Body of pancreas (tissue), 4 donors: Measurements from ENCODE around the gene SORCS1. TPM values are rescaled to one million over a fixed set of nuclear protein-coding genes. Genes with fewer than 3 reads are reported as not detected.

Experiments
- ATAC-seq: fragments of 150-250 bp; one replicate; pipeline ENCODE4 v1.9.1; 2016
- DNase-seq, 4 donors: peaks; one replicate each; pipeline ENCODE4 v3.0.0-alpha.2; 2019
- H3K27ac ChIP-seq, 4 donors: fragments of 200-600 bp; sonication (generic); 1 replicate in 3 of 4; 2 replicates in 1 of 4; pipeline versions ENCODE4 v1.5.1 to v1.6.1; 2016 to 2019; ENCODE audit warnings: mild to moderate bottlenecking in 1 of 4, mixed read lengths in 1 of 4, moderate library complexity in 1 of 4
- H3K27me3 ChIP-seq, 2 donors: fragments of 200-600 bp; sonication (generic); one replicate each; pipeline ENCODE4 v1.6.0; 2016; ENCODE audit warnings: mild to moderate bottlenecking in 1 of 2
- H3K36me3 ChIP-seq, 2 donors: fragments of 200-600 bp; sonication (generic); replicated peaks in 1 of 2; 2 replicates each; pipeline ENCODE4 v1.5.1; 2016; ENCODE audit warnings: low read depth in 2 of 2; ENCODE audit not compliant: insufficient read depth in 1 of 2
- H3K4me1 ChIP-seq: fragments of 200-600 bp; sonication (generic); one replicate; pipeline ENCODE4 v1.6.0; 2016
- H3K4me3 ChIP-seq, 2 donors: fragments of 200-600 bp; sonication (generic); 1 replicate in 1 of 2; 2 replicates in 1 of 2; pipeline ENCODE4 v1.5.1; 2016 to 2019
- H3K9me3 ChIP-seq, 3 donors: fragments of 200-600 bp; sonication (generic); 1 replicate in 2 of 3; 2 replicates in 1 of 3; pipeline ENCODE4 v1.5.1; 2016
- POLR2A ChIP-seq, 3 donors: fragments of 450-650 bp; IDR thresholded peaks; one replicate each; pipeline ENCODE4 v1.6.1; 2016; ENCODE audit warnings: antibody characterized with exemption in 3 of 3, mild to moderate bottlenecking in 2 of 3
- WGBS, 2 donors: methylation state at CpG; one replicate each; pipeline ENCODE4 v1.1.5; 2017; 5-methylcytosine and 5-hydroxymethylcytosine counted together
- intact Hi-C: fragments of 100-400 bp; cut with DNase I; formaldehyde crosslinking; loops from one replicate; pipeline ENCODE4 v1.15.1; 2023
- total RNA-seq, 2 donors: library from RNA; depleted of rRNA; stranded (reverse); fragments of >200 nt; gene quantifications; one replicate each; pipeline ENCODE4 v1.1.0, GENCODE V29; 2016
- TF ChIP-seq, protein P1 (sequence below), 7 experiments: fragments of 450-650 bp in 4 of 7; fragments of 200-600 bp in 3 of 7; sonication (generic) in 3 of 7; IDR thresholded peaks; one replicate each; pipeline ENCODE4 v1.5.1; 2016 to 2019; ENCODE audit warnings: antibody characterized with exemption in 7 of 7

SORCS1 gene
- total RNA-seq, 2 donors from 2014 or later = 1.3 to 6.0 TPM

DNA sequence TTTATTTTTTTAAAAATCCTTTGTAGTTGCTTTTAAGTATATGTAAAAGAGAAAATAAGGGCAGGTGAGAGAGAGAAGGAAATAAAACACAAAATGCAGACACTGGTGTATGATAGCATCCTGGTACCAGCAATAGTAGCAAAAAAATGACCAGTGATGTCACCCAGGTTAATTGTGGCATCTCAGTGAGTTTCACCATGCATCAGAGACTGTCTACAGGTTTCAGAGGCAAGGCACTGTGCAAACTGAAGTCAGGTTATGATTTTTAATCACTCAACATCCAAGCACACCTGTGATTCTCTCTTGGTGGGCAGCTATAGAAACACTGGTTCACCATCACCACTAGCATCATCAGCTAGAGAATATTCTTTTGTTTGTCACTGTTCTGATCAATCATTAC, 509.3 kb downstream of the SORCS1 start:
- no peak overlapping the region for H3K27ac ChIP-seq
- TF ChIP-seq, protein P1, sequence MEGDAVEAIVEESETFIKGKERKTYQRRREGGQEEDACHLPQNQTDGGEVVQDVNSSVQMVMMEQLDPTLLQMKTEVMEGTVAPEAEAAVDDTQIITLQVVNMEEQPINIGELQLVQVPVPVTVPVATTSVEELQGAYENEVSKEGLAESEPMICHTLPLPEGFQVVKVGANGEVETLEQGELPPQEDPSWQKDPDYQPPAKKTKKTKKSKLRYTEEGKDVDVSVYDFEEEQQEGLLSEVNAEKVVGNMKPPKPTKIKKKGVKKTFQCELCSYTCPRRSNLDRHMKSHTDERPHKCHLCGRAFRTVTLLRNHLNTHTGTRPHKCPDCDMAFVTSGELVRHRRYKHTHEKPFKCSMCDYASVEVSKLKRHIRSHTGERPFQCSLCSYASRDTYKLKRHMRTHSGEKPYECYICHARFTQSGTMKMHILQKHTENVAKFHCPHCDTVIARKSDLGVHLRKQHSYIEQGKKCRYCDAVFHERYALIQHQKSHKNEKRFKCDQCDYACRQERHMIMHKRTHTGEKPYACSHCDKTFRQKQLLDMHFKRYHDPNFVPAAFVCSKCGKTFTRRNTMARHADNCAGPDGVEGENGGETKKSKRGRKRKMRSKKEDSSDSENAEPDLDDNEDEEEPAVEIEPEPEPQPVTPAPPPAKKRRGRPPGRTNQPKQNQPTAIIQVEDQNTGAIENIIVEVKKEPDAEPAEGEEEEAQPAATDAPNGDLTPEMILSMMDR (IDR thresholded peaks at IDR 0.05) = no peak
- no peak for TF ChIP-seq POLR2A (IDR thresholded peaks at IDR 0.05)
- DNase-seq (no peak), ATAC-seq (no peak)
- H3K27me3 ChIP-seq = no peaks in the 10 kb centered on the region
- H3K9me3 ChIP-seq = no peaks in the 10 kb centered on the region
- intact Hi-C loops = no loop called here
- no peaks in the 10 kb centered on the region for H3K36me3 ChIP-seq
- H3K4me3 ChIP-seq = no peak overlapping the region
- H3K4me1 ChIP-seq = no peaks in the 10 kb centered on the region

DNA sequence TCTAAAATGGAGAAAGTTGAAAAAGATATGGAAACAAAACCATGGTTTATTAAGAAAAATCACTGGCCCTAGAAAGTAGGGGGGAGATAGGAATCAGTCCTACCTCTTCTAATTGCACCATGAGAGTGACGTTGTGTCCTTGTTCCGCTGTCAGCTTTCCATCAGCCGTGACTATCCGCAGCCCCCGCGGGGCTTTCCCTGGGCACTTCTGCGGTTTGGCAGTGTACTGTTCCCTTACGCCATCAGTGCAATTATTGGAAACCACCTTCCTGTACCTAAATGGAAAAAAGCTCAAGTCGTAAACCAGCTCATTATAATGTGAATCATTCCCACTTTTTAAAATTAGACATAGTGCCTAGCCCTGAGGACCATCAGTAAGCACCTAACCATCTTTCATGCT, 512.2 kb downstream of the SORCS1 start:
- intact Hi-C loops = no loop called here
- H3K27me3 ChIP-seq = no peaks in the 10 kb centered on the region
- no peaks in the 10 kb centered on the region for H3K4me1 ChIP-seq
- no peaks in the 10 kb centered on the region for H3K9me3 ChIP-seq
- no peak for DNase-seq
- TF ChIP-seq, protein P1 (IDR thresholded peaks at IDR 0.05) = no peak
- no peak for TF ChIP-seq POLR2A (IDR thresholded peaks at IDR 0.05)
- 79 to 80% methylated on average over 9 of the region's 9 CpGs for WGBS, 2 donors
- H3K4me3 ChIP-seq = no peak overlapping the region
- no peaks in the 10 kb centered on the region for H3K36me3 ChIP-seq
- H3K27ac ChIP-seq = no peak overlapping the region
- ATAC-seq = no peak

DNA sequence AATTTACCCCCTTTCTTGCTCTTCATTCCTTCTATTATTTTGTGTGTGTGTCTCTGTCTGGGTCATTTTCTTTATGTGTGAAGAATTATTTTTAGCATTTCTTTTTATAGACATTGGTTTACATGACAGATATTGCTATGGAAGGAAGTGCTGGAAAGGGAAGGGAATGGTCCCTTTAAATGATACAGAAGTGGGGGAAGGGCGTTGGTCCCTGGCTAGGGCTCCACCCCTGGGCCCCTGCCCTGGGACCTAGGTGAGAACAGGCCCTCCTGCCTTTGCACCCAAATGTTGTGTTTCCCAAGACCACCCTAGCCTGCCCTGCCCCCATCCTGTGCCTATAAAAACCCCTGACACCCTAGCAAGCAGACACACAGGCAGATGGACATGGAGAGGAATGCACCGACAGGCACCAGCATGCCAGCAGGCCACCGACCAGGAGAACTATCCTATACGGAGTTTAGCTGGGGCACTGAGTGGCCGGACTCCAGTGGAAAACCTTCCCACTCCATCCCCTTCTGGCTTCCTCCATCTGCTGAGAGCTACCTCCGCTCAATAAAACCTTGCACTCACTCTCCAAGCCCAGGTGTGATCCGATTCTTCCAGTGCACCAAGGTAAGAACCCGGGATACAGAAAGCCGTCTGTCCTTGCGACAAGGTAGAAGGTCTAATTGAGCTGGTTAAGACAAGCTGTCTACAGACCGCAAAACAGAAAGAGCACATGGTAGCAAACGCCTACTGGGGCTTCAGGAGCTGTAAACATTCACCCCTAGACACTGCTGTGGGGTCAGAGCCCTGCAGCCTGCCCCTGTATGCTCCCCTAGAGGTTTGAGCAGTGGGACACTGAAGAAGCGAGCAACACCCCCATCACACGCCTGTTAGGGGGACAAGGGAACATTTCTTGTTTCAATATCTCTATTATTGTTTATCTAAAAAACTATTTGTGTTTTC, 515.7 kb downstream of the SORCS1 start:
- 69 to 76% methylated on average over 10 to 14 of the region's 14 CpGs for WGBS, 2 donors
- TF ChIP-seq, protein P1 (IDR thresholded peaks at IDR 0.05) = no peak
- no peak for TF ChIP-seq POLR2A (IDR thresholded peaks at IDR 0.05)
- H3K27ac ChIP-seq = no peak overlapping the region
- H3K4me3 ChIP-seq = no peak overlapping the region
- no peaks in the 10 kb centered on the region for H3K27me3 ChIP-seq
- no peak for ATAC-seq
- intact Hi-C loops = no loop called here
- DNase-seq = no peak
- no peaks in the 10 kb centered on the region for H3K4me1 ChIP-seq
- no peaks in the 10 kb centered on the region for H3K36me3 ChIP-seq
- no peaks in the 10 kb centered on the region for H3K9me3 ChIP-seq

DNA sequence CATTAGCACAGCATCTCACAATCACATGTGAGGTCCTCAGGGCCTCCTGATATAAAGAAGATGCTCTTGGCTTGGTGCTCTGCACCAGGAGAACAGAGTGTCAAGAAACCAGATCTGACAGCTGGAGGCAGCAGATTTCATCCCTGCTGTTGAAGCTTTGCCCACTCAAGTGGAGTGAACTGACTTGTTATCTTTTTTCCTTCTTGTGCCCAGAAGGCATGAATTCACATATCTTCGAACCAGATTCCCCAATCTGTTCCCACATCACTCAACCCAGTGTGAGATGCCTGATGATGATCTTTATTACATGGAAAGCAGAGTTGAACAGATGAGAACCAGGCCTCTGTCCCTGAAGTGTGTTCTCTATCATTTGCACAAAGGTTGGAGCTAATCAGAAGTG, 521.0 kb downstream of the SORCS1 start:
- H3K4me3 ChIP-seq = no peak overlapping the region
- H3K4me1 ChIP-seq = no peaks in the 10 kb centered on the region
- no peak for TF ChIP-seq POLR2A (IDR thresholded peaks at IDR 0.05)
- TF ChIP-seq, protein P1 (IDR thresholded peaks at IDR 0.05) = no peak
- H3K36me3 ChIP-seq = no peaks in the 10 kb centered on the region
- no peaks in the 10 kb centered on the region for H3K9me3 ChIP-seq
- DNase-seq (no peak), ATAC-seq (no peak)
- 43 to 60% methylated on average over 1 of the region's 1 CpG for WGBS, 2 donors
- no peaks in the 10 kb centered on the region for H3K27me3 ChIP-seq
- no peak overlapping the region for H3K27ac ChIP-seq
- intact Hi-C loops = no loop called here

DNA sequence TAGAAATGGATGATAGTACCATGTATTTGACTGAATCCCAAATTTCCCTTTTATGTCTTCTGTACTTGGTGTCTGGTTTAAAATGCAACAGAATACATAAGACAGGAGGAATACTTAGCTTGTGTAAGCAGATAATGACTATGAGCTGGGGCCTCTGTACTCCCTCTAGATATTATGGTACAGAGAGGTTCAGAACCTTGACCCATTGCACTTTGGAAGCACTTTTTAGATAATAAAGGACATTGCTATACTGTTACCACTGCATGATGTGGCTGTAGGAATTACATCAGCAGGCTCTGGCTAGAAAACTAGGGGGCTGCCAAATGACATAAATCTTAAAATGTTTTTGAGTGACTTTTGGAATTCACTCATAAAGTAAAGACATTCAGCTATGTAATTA, 526.6 kb downstream of the SORCS1 start:
- no peak for DNase-seq

More for the DNA sequence above, 526.6 kb downstream of the SORCS1 start:
- no peak overlapping the region for H3K27ac ChIP-seq
- H3K4me1 ChIP-seq = no peaks in the 10 kb centered on the region
- ATAC-seq = no peak
- no peak for TF ChIP-seq POLR2A (IDR thresholded peaks at IDR 0.05)
- TF ChIP-seq, protein P1 (IDR thresholded peaks at IDR 0.05) = no peak
- no peak overlapping the region for H3K4me3 ChIP-seq
- no peaks in the 10 kb centered on the region for H3K36me3 ChIP-seq
- H3K27me3 ChIP-seq = no peaks in the 10 kb centered on the region
- H3K9me3 ChIP-seq = no peaks in the 10 kb centered on the region
- intact Hi-C loops = no loop called here
